HG03103 (cell line): ENCODE results near the gene TAF1C.

Experiments used
- ATAC-seq: cut with Tn5 transposase; IDR thresholded peaks from one replicate; pipeline ENCODE4 v1.9.1; 2021; ENCODE audit warnings: low read depth; ENCODE audit not compliant: unreplicated experiment

Gene TAF1C

DNA sequence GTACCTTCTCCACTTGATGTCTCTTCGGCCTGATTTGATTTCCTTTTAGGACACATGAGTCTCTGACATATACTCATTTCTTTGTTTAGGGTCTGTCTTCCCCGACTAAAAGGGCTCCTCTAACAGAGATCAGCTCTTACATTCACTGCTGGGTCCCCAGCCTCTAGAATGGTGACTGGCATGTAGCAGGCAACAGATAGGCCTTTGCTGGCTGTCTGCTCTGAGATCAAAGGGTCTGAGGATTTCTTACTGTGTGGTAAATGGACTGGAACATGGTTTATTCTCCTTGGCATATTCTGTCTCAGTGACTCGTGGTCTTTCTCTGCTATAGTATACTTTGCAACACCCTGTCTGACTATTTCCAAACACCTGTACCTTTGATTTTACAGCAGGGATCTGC is 25.1 kb downstream of the TAF1C start:
- ATAC-seq = no peak

GRCh38 chr16:84161037-84161436 is 25.8 kb downstream of the TAF1C start:
- ATAC-seq = no peak

DNA sequence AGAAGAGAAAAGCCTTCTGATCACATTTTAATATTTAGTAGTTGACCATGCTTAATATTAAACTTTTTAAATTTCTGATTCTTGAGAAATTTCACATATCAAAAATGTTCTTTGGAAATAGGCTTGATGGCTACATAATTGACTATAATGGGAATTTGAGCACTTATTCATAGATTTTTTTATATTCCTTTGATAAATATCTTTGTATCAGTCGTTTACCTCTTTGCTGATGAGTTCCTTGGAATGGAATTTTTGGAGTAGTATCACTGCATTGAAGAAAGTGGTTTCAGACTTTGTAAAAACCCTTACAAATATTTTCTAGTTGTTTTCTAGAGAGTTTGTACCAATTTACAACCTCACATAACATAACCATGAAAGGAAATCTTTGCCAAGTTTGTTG is 27.1 kb downstream of the TAF1C start:
- no peak for ATAC-seq

DNA sequence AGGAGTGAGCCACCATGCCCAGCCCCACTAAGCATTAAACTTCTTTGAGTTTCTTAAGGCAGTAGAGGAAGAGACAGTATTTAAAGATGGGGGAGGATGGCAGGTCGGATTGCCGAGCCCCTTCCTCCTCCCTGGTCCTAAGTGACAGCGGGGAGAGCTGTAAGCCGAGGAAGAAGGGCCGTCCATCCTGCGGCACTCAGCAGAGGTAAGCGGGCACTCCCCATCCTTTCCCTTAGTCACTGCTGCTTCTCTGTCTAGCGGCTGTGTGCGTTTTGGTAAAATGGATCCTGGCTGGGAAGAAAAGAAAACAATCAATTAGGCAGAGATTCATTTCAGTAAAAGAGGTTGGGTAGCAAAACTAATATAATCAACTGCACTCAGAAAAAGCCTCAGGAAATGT is 27.9 kb downstream of the TAF1C start:
- ATAC-seq = no peak

DNA sequence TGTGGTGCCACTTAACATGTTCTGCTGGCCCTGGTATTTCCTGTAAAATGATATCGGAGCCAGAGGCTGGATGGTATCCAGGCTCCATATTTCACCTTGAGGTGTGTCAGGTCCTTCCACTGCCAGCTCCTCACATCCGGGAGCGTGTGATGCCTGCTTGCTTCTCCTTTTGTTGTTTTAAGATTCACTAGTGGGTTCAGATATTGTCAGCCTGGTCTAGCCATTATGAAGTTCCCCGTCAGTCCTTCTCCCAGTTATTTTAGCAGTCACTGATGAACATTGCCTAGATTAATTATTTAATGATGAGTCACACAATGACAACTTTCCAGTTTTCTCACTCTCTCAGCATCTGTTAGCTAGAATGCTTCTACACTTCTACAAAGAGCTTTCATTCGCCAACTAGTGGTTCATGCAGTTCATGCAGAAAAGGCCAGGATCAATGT is 30.5 kb downstream of the TAF1C start:
- ATAC-seq = no peak

GRCh38 chr16:84155771-84156170 is 31.1 kb downstream of the TAF1C start:
- no peak for ATAC-seq

- ATAC-seq = no peak
These were observed 31.6 kb downstream of the TAF1C start for GRCh38 chr16:84155226-84155625.

GRCh38 chr16:84153660-84154214 is 33.1 kb downstream of the TAF1C start:
- ATAC-seq = no peak

DNA sequence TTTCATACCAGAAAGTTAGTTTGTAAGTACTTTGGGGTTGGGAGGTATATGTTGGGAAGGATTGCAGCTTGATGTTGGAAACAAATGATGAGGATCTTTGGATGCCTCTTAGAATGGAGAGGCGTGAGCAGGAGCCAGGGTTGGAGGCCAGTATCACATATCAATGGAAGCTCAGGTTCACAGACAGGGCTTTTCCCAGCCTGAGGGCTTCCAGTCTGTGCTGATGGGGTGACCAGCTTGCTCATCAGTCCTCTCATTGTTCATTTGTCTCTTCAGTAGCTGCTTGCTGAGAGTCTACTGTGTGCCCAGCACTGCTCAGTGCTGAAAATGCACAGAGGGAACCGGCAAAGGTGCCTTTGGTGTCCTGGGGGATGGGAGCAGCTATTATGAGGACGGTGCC is 35.9 kb downstream of the TAF1C start:
- no peak for ATAC-seq

DNA sequence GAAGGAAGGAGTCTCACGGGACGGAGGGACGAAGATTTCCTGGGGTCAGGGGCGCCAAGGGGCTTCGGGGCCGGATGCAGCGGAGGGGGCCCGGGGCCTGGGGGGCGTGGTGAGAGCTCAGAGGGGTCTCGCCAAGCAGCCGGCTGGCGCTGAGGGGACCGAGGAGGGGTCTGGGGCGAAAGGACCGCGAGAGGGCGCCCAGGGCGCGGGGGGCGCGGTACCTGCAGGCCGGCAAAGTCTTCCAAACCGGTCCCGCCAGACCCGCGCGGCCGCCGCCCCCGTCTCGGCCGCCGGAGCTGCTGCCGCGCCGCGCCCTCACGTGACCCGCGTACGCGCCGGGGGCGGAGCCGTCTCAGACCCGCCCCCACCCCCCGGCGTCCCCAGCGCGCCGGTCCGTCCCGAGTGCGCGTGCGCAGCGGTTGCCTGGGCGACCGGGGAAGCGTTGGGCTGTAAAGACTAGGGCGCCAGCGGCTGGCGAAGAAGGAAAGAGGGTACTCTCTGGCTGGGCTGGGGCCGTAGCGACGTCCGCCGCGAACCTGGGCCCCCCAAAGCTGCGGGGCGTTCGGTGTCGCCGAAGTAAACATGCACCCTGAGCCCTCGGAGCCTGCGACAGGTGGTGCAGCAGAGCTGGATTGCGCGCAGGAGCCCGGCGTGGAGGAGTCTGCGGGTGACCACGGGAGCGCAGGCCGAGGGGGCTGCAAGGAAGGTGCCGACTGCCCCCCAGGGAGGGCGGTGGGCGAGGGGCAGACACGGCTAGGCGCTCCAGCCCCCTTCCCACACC is 41.8 kb downstream of the TAF1C start, which contains the start of the genes DNAAF1 and HSDL1:
Gene DNAAF1, plus strand, starts transcription at position 450 of the 781 bp plus-strand sequence. Its CDS starts 133 bp downstream, at position 583.
Gene HSDL1, minus strand, starts transcription at position 319 of the 781 bp plus-strand sequence. CDS start 13,856 bp downstream, outside the sequence.
- peak; percentile 80 for ATAC-seq

DNA sequence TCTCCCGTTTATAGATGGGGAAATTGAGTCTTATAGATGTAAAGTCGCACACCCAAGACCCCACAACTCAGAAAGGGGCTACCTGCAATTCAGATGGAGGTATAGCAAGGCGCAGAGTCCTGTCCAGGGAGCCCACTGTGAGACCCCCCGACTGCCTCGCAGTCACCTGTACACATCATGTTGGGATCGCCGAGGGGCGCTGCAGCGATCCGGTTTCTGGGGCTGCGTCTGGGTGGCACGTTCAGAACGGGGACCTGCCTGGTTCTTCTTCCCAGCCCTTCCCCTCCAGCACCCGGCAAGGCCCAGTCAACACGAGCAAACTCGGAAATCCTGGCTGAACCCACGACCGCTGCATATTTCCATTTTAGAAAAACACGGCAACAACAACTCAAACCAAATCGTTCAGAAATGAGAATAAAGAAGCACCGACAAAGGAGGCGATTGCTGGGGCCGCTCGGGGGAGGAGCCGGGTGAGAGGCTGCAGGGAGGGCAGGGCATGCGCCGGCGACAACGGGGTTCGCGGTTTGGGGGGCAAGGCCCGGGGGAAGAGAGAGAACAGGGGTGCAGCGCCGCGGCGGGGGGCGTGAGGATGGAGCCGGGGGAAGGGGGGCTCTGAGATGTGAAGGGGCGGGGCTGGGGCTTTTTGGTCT is 42.5 kb downstream of the TAF1C start:
- no peak for ATAC-seq

DNA sequence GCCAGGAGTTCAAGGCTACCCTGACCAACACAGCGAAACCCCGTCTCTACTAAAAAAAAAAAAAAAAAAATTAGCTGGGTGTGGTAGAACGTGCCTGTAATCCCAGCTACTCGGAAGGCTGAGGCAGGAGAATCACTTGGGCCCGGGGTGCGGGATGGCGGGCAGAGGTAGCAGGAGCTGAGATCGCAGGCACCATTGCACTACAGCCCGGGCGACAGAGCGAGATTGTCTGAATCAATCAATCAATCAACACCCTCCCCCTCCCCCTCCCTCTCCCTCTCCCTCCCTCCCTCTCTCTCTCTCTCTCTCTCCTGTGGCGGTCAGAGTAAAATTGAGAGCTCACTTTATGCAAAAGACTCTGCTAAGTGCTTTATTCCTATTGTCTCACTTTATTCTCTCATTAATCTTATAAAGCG is 43.1 kb downstream of the TAF1C start:
- ATAC-seq = no peak

DNA sequence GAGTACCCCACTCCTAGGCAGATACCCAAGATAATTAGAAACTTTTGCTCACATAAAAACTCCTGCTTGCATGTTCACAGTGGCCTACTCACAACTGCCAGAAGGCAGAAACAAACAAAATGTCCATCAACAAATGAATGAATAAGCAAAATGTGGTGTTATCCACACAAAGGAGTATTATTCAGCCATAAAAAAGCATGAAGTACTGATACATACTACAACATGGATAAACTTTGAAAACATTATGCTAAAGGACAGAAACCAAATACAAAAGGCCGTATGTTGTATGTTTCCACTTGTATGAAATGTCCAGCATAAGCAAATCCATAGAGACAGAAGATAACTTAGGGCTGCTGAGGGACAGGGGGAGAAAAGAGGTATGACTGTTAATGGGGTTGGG is 43.8 kb downstream of the TAF1C start:
- ATAC-seq = no peak

DNA sequence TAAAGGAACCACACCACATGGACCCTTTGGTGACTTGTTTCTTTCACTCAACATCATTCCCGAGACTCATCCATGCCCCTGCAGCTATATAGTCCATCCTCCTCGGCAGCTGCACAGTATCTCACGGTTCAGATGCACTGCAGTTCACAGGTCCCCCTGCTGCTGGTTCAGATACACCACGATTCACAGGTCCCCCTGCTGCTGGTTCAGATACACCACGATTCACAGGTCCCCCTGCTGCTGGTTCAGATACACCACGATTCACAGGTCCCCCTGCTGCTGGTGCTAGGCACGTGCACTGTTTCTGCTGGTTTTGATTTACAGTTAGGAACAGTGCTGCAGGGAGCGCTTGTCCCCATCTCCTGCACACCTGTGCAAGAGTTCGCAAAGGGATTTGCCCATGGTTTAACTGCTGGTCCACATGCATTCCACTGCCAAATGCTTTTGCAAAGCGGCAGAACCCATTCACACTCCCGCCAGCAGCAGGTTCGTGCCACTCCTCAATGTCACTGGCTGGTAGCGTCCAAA is 45.6 kb downstream of the TAF1C start:
- no peak for ATAC-seq

DNA sequence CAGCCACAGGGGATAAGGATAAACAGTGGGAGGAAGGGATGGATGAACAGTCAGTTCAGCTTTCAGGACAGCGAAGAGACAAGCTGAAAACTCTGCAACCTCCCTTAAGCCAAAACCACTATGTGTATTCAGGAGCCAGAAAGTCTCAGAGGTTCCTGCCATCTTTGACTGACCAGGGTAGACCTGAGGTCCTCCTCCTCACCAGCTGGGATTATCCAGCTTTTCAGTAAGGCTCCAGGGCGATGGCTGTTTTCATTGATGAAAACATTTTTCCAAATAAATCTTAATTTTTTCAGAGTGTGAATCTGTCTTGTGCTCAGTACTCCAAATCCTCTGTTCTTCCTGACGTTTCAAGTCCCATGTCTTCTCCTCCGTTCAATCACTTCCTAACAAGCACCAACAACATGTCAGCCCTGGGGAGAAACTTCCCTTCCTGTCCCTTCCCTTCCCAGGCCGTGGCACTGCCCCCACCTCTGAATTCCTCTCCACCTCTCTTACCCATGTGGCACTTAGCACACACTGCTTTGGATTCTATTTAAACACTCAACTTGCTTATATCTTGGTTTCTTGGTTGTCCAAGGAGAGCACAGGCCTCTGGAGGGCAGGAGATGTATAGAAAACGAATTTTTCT is 47.1 kb downstream of the TAF1C start:
- no peak for ATAC-seq

- no peak for ATAC-seq
These were observed 47.8 kb downstream of the TAF1C start for GRCh38 chr16:84138824-84139627.

DNA sequence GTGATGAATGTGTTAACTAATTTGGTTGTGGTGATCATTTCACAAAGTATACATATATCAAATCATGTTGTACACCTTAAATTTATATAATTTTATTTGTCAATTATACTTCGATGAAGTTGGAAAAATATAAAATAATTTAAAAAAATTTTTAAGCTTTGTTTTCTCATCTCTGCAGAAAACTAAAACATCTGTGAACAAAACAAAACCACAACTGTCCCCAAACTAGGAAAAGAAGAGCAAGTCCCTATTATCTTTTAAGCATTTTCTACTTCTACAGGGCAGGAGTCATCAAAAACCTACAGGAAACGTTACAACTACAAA is 48.4 kb downstream of the TAF1C start:
- no peak for ATAC-seq

GRCh38 chr16:84137769-84138357 is 49.0 kb downstream of the TAF1C start:
- ATAC-seq = no peak

- no peak for ATAC-seq
These were observed 49.6 kb downstream of the TAF1C start for GRCh38 chr16:84137287-84137686.
